GM19452 (cell line): ENCODE results near the gene RANGRF.

Experiments used
- ATAC-seq: cut with Tn5 transposase; IDR thresholded peaks from one replicate; pipeline ENCODE4 v1.9.1; 2021; ENCODE audit not compliant: unreplicated experiment

The RANGRF gene

DNA sequence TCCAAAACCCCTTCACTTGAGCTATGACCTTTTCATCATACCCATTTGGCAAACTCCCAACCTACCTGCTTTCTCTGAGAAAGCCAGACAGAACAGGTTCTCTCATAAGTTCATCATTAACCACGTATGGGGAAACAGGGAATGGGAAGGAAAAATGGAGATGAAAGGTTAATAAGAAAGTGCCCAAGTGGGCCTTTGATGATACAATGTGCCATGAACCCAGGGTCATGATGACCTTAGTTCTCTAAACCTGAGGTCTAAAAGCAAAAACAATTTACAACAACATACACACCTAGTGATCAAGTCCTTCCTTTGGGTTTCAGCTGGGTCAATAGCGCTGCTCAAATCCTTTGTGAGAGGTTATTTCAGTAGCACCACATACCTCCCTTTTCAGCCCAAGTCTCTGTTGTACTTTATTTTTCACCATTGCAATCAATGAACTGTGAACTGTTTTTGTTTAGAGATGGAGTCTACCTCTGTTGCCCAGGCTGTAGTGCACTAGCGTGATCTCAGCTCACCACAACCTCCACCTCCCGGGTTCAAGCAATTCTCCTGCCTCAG, 14.5 kb upstream of the RANGRF start:
- no peak for ATAC-seq

DNA sequence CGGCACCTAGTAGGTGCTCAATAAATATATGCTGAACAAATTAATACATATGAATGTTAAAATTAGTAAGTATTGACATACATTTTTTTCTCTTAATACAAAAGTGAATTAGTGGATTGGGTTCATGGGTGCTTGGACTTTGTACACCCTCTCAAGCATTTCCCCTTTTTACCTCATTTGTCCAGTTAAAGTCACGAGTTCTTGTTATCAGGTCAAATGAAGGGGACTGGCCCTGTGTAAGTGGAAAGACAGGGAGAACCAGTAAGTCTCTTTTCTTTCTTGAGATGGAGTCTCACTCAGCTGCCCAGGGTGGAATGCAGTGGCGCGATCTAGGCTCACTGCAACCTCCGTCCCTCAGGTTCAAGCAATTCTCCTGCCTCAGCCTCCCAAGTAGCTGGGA, 13.7 kb upstream of the RANGRF start:
- ATAC-seq: no peak

GRCh38 chr17:8275421-8276290, 12.8 kb upstream of the RANGRF start:
- ATAC-seq: no peak

- ATAC-seq: no peak
Measured at GRCh38 chr17:8277317-8277716, 11.2 kb upstream of the RANGRF start.

DNA sequence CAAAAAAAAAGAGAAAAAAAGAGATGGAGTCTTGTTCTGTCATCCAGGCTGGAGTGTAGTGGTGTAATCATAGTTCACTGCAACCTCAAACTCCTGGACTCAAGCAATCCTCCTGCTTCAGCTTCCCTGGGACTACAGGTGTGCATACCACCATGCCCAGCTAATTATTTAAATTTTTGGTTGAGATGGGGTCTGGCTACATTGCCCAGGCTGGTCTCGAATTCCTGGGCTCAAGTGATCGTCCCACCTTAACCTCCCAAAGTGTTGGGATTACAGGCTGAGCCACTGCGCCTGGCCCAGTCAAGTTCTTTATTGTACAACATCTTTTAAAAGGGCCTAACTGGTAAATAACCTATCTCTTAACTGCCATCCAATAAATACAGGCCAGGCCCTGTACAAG, 6.1 kb upstream of the RANGRF start:
- no peak for ATAC-seq

DNA sequence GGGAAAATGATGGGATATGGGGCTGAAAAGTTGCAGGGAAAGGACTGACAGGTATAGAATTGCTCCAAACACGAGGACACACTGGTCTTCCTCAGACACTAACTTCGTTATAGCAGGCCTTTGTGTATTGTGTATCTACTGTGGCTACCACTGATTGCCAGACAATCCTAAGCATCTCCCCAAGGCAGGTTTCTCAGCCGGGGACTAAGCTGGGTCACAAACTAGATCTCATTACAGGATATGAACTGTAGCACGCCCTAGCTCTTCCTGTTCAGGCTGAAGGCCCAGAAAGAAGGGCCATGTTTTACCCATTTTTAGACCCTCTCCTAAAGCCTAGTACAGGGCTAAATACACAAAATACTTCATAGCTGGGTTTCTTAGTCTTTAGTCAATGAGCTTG, 5.1 kb upstream of the RANGRF start:
- no peak for ATAC-seq

- ATAC-seq: no peak
Measured at GRCh38 chr17:8284126-8284525, 4.3 kb upstream of the RANGRF start.

- ATAC-seq: no peak
Measured at GRCh38 chr17:8285270-8286181, 2.9 kb upstream of the RANGRF start.

DNA sequence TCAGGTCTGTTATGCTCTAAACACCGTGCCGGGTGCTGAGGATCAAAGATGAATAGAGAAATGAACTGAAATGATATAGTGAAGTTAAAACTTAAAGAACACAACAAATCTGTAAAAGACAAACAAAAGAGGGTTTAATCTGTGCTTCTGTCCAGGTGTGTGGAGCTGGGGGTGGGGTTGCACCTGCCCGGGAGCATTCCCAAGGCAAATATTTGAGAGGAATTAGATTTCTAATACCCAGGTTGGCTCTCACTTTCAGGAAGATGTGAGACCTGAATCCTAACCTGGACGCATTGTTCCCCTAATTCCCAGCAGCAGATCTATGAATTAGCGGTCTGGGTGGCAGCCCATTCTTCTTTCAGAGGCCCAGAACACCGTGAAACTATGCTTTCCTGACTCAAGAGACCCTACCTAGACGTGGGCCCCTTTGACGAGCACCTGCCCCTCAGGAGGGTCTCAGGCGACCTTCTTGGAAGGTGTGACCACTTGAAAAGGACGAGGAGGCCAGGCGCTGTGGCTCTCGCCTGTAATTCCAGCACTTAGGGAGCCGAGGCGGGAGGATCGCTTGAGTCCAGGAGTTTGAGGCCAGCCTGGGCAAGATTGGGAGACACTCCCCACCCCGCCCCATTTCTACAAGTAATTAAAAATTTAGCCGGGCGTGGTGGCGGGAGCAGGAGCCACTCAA, 677 bp upstream of the RANGRF start:
- ATAC-seq: no peak

GRCh38 chr17:8289103-8289397, 580 bp downstream of the RANGRF start:
- peak; percentile 48 for ATAC-seq

- ATAC-seq: no peak
Measured at GRCh38 chr17:8290043-8290442, 1.6 kb downstream of the RANGRF start.

GRCh38 chr17:8292639-8293395, 4.3 kb downstream of the RANGRF start:
- no peak for ATAC-seq

- no peak for ATAC-seq
Measured at GRCh38 chr17:8294361-8294760, 5.9 kb downstream of the RANGRF start.

DNA sequence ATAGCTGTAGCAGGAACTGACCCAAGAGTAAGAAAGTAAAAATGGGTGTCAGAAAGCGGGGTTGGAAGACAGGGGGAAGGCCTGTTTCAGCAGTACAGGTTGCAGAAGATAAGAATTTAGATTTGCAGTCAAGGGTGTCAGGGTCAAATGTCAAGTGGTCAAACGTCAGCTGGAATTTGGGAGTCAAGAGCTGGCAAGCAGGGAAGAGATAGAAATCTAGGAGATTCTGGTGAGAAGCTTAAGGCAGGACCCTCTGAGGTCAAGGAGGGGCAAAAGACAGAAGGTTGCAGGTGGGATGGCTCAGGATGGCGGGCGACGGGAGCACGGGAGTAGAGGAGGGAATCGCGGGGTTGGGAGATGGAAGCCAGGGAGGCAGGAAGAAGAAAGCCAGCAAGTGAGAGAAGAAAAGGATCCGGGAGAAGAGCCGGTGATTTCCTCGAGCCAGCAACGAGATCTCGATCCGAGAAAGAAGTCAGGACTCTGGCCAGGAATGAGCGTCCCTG, 6.4 kb downstream of the RANGRF start:
- no peak for ATAC-seq

- ATAC-seq: no peak
Measured at GRCh38 chr17:8300226-8300625, 11.8 kb downstream of the RANGRF start.

DNA sequence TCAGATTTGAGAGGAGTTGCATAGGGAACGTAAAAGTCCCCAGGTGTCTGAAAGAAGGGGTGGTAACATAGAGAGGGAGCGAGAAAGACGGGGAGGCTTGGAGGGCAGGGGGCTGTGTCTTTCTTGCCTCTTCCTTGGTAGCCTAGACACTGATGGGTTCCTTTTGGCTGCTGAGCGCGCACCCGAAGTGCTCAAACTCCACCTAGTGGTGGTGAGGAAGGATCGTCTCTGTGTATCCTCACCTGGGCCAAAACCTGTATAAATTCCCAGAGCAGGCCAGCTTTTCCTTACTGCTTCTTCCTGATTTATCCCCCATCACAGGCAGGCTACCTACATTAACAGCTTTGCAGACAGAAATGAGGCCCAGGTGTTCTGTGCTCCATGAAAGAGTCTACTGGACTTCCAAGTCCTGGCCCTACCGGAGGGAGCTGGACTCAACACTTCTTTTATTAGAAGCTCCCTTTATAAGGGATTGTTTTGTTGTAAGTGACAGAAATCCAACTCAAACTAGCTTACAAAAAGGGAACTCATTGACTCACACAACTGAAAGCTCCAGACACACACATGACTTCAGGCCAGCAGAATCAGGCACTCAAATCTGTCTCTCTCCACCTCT, 12.3 kb downstream of the RANGRF start:
- peak; percentile 70 for ATAC-seq

GRCh38 chr17:8310601-8311123, 22.2 kb downstream of the RANGRF start:
- no peak for ATAC-seq

- ATAC-seq: no peak
Measured at GRCh38 chr17:8311131-8311790, 22.8 kb downstream of the RANGRF start.

DNA sequence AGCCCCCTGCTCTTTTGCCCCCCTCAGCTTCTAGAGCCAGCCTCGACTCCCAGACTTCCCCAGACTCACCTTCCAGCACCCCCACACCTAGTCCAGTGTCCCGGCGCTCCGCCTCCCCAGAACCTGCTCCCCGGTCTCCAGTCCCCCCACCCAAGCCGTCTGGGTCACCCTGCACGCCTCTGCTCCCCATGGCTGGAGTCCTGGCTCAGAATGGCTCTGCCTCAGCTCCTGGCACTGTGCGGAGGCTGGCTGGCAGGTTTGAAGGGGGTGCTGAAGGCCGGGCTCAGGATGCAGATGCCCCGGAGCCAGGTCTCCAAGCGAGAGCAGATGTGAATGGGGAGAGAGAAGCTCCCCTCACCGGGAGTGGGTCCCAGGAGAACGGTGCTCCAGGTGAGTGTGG, 23.8 kb downstream of the RANGRF start:
- no peak for ATAC-seq
